KMS-11 (cell line): Measurements from ENCODE around the gene LCE3E.
A peak's percentile ranks its signal among the peaks of the same experiment; 100 is the strongest.

Source experiments
- H2AFZ ChIP-seq: fragments of 200-600 bp; sonication (generic); 2 replicates; pipeline ENCODE4 v1.6.1; 2016; ENCODE audit warnings: antibody characterized with exemption, mixed run types, low read depth
- H3K27ac ChIP-seq: fragments of 200-600 bp; sonication (generic); 2 replicates; pipeline ENCODE4 v1.6.1; 2016; ENCODE audit warnings: mild to moderate bottlenecking, mixed run types
- H3K27me3 ChIP-seq: fragments of 200-600 bp; sonication (generic); 2 replicates; pipeline ENCODE4 v1.6.1; 2017; ENCODE audit warnings: mild to moderate bottlenecking, low read depth, mixed run types, moderate library complexity; ENCODE audit not compliant: insufficient read depth
- H3K36me3 ChIP-seq: fragments of 200-600 bp; sonication (generic); 2 replicates; pipeline ENCODE4 v1.6.1; 2017; ENCODE audit warnings: mild to moderate bottlenecking, mixed run types; ENCODE audit not compliant: insufficient read depth
- H3K4me1 ChIP-seq: fragments of 200-600 bp; sonication (generic); 2 replicates; pipeline ENCODE4 v1.6.1; 2016; ENCODE audit warnings: mild to moderate bottlenecking, low read depth, mixed run types; ENCODE audit not compliant: poor library complexity, severe bottlenecking
- H3K4me2 ChIP-seq: fragments of 200-600 bp; sonication (generic); 2 replicates; pipeline ENCODE4 v1.7.0; 2016; ENCODE audit warnings: mild to moderate bottlenecking, mixed run types
- H3K4me3 ChIP-seq: fragments of 200-600 bp; sonication (generic); IDR thresholded peaks from 2 replicates; pipeline ENCODE4 v1.6.1; 2017; ENCODE audit warnings: low read depth, low read length, mixed read lengths; ENCODE audit not compliant: insufficient read depth
- H3K79me2 ChIP-seq: fragments of 200-600 bp; sonication (generic); 2 replicates; pipeline ENCODE4 v1.6.1; 2016; ENCODE audit warnings: low read depth, mixed run types; ENCODE audit not compliant: insufficient read depth
- H3K9ac ChIP-seq: fragments of 200-600 bp; sonication (generic); 2 replicates; pipeline ENCODE4 v1.6.1; 2016; ENCODE audit warnings: mild to moderate bottlenecking, mixed run types
- H4K20me1 ChIP-seq: fragments of 200-600 bp; sonication (generic); 2 replicates; pipeline ENCODE4 v1.6.1; 2016; ENCODE audit warnings: mild to moderate bottlenecking, mixed run types; ENCODE audit not compliant: insufficient read depth
- CTCF ChIP-seq: fragments of 200-600 bp; sonication (generic); conservative IDR thresholded peaks from 2 replicates; pipeline ENCODE4 v1.6.1; 2017; ENCODE audit warnings: low read depth, mild to moderate bottlenecking, antibody characterized with exemption, low read length, moderate library complexity, mixed read lengths

The LCE3E gene

GRCh38 chr1:152539901-152540300, 26.7 kb downstream of the LCE3E start:
- H3K4me2 ChIP-seq: no peak overlapping the region
- H3K4me1 ChIP-seq: no peaks in the 10 kb centered on the region
- H3K9ac ChIP-seq: no peak overlapping the region
- H4K20me1 ChIP-seq: no peaks in the 10 kb centered on the region
- no peaks in the 10 kb centered on the region for H3K36me3 ChIP-seq
- TF ChIP-seq CTCF: no peak
- no peaks in the 10 kb centered on the region for H3K79me2 ChIP-seq
- H2AFZ ChIP-seq: no peak overlapping the region
- H3K27me3 ChIP-seq: no peaks in the 10 kb centered on the region
- H3K27ac ChIP-seq: no peak overlapping the region
- H3K4me3 ChIP-seq: no peak overlapping the region

GRCh38 chr1:152537496-152537895, 29.1 kb downstream of the LCE3E start:
- no peak for TF ChIP-seq CTCF
- no peak overlapping the region for H3K27ac ChIP-seq
- H2AFZ ChIP-seq: no peak overlapping the region
- no peak overlapping the region for H3K4me3 ChIP-seq
- no peaks in the 10 kb centered on the region for H3K79me2 ChIP-seq
- no peaks in the 10 kb centered on the region for H4K20me1 ChIP-seq
- no peaks in the 10 kb centered on the region for H3K36me3 ChIP-seq
- no peak overlapping the region for H3K9ac ChIP-seq
- H3K27me3 ChIP-seq: no peaks in the 10 kb centered on the region
- no peaks in the 10 kb centered on the region for H3K4me1 ChIP-seq
- H3K4me2 ChIP-seq: no peak overlapping the region

- no peaks in the 10 kb centered on the region for H3K27me3 ChIP-seq
- no peak overlapping the region for H3K27ac ChIP-seq
These were observed 30.8 kb downstream of the LCE3E start for GRCh38 chr1:152535774-152536173.

GRCh38 chr1:152533327-152533938, 33.1 kb downstream of the LCE3E start:
- peak; percentile 100 for TF ChIP-seq CTCF
- no peaks in the 10 kb centered on the region for H4K20me1 ChIP-seq
- H3K27me3 ChIP-seq: no peaks in the 10 kb centered on the region
- H3K27ac ChIP-seq: no peak overlapping the region
- no peak overlapping the region for H3K4me3 ChIP-seq
- no peak overlapping the region for H2AFZ ChIP-seq
- no peaks in the 10 kb centered on the region for H3K4me1 ChIP-seq
- no peak overlapping the region for H3K4me2 ChIP-seq
- no peaks in the 10 kb centered on the region for H3K36me3 ChIP-seq
- H3K9ac ChIP-seq: no peak overlapping the region
- H3K79me2 ChIP-seq: no peaks in the 10 kb centered on the region

More at GRCh38 chr1:152535774-152536173, 30.8 kb downstream of the LCE3E start:
- no peaks in the 10 kb centered on the region for H3K79me2 ChIP-seq
- no peaks in the 10 kb centered on the region for H3K36me3 ChIP-seq
- no peak overlapping the region for H3K9ac ChIP-seq
- no peak for TF ChIP-seq CTCF
- no peak overlapping the region for H2AFZ ChIP-seq
- H4K20me1 ChIP-seq: no peaks in the 10 kb centered on the region
- no peak overlapping the region for H3K4me2 ChIP-seq
- H3K4me1 ChIP-seq: no peaks in the 10 kb centered on the region
- H3K4me3 ChIP-seq: no peak overlapping the region
